OCI-LY3 (cell line): ENCODE data around the gene LRBA.

Experiments used
- EZH2phosphoT487 ChIP-seq: fragments of 200-600 bp; shearing (Covaris generic); IDR thresholded peaks from 2 replicates; pipeline ENCODE4 v1.6.1; 2018; ENCODE audit warnings: antibody characterized with exemption, mixed run types, low read depth
- TF ChIP-seq, protein P1 (sequence below): fragments of 200-600, 300-600 bp; sonication (generic); IDR thresholded peaks from 2 replicates; pipeline ENCODE4 v1.5.1; 2014; ENCODE audit warnings: antibody characterized with exemption, low read length, low read depth

GRCh38 chr4:150708004-150708403, 307.1 kb downstream of the LRBA start:
- TF ChIP-seq, protein P1, sequence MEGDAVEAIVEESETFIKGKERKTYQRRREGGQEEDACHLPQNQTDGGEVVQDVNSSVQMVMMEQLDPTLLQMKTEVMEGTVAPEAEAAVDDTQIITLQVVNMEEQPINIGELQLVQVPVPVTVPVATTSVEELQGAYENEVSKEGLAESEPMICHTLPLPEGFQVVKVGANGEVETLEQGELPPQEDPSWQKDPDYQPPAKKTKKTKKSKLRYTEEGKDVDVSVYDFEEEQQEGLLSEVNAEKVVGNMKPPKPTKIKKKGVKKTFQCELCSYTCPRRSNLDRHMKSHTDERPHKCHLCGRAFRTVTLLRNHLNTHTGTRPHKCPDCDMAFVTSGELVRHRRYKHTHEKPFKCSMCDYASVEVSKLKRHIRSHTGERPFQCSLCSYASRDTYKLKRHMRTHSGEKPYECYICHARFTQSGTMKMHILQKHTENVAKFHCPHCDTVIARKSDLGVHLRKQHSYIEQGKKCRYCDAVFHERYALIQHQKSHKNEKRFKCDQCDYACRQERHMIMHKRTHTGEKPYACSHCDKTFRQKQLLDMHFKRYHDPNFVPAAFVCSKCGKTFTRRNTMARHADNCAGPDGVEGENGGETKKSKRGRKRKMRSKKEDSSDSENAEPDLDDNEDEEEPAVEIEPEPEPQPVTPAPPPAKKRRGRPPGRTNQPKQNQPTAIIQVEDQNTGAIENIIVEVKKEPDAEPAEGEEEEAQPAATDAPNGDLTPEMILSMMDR: no peak
- no peak for TF ChIP-seq EZH2phosphoT487
